ENCODE data around the gene LIM2. TPM values are rescaled to one million over a fixed set of nuclear protein-coding genes. Genes with fewer than 3 reads are reported as not detected.

The LIM2 gene
- total RNA-seq, 3 donors from 2014 or later (not counting 1 experiment from before 2014, with no cell fraction given) = 5.9 to 10.3 (median 8.5) TPM

DNA sequence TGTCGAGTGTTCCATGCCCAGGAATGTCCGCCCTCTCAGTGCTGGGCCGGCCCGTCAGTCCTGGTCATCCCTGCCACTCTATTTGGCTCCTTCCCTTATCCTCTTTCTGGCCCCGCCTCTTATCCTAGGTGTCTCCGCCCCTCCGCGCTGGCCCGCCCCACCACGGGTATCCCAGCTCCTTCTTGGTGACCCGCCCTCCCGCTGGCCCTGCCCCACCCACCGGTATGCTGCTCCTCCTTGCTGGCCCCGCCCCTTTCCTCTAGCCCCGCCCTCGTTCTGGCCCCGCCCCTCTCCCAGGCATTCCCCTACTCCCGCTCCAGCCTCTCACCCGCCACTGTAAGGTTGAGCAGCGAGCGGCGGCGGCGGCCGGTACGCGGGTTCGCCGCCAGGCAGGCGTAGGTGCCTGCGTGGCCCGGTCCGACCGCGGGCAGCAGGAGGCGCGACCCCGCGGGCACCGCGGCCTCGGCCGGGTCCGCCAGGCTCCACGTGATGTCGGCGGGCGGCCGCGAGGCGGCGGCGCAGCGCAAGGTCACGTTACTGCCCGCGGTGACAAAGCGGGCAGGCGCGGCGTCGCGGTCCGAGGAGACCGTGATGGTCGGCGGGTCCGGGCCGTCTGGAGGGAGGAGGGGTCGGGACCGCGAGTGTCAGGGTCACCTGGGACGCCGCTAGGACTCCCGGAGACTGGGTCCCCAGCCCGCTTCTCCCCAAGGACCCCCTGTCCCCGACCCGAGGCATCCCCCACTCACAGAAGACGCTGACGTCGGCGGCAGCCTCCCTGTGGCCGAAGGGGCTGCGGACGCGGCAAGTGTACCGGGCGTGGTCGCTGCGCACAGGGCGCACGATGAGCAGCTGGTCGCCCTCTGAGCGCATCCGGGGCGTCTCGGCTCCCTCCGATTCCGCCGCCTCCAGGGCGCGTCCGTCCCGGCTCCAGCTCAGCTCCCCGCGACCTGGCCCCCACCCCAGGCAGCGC, 47.8 kb downstream of the LIM2 start:
- H3K36me3 Mint-ChIP-seq = no peaks in the 10 kb centered on the region
- H3K9me3 ChIP-seq (ENCODE audit: control insufficient read depth, insufficient read depth, low read length) = no peaks in the 10 kb centered on the region
- H3K27ac Mint-ChIP-seq = peak overlapping the region; percentile 14 to 87
- peak; percentile 70 to 90 for DNase-seq
- H3K9me3 Mint-ChIP-seq = no peaks in the 10 kb centered on the region
- WGBS (ENCODE audit: insufficient coverage) = 3% methylated on average over 107 of the region's 107 CpGs
- H3K4me3 Mint-ChIP-seq = peak overlapping the region; percentile 87
- H3K27ac ChIP-seq (ENCODE audit: low read length) = peak overlapping the region; percentile 30
- peak overlapping the region; percentile 47 for H3K4me3 ChIP-seq (ENCODE audit: low read length)
- peaks cover 0 to 11% of the 10 kb centered on the region in 2 donors for H3K27me3 Mint-ChIP-seq (ENCODE audit: low read depth in 2 of 2)
- H3K36me3 ChIP-seq (ENCODE audit: control insufficient read depth, insufficient read depth, low read length) = no peaks in the 10 kb centered on the region
- H3K4me1 ChIP-seq (ENCODE audit: control insufficient read depth, insufficient read depth, low read length) = peaks cover 30% of the 10 kb centered on the region
- intact Hi-C loops (cut with micrococcal nuclease) = loop anchor here (1.0 to 2.0 kb wide), 3 partner anchors 27 to 101 kb away; partner anchors contain the start of gene ETFB
- H3K4me1 Mint-ChIP-seq = peaks cover 8 to 26% of the 10 kb centered on the region in 2 donors
- TF ChIP-seq, protein P1, sequence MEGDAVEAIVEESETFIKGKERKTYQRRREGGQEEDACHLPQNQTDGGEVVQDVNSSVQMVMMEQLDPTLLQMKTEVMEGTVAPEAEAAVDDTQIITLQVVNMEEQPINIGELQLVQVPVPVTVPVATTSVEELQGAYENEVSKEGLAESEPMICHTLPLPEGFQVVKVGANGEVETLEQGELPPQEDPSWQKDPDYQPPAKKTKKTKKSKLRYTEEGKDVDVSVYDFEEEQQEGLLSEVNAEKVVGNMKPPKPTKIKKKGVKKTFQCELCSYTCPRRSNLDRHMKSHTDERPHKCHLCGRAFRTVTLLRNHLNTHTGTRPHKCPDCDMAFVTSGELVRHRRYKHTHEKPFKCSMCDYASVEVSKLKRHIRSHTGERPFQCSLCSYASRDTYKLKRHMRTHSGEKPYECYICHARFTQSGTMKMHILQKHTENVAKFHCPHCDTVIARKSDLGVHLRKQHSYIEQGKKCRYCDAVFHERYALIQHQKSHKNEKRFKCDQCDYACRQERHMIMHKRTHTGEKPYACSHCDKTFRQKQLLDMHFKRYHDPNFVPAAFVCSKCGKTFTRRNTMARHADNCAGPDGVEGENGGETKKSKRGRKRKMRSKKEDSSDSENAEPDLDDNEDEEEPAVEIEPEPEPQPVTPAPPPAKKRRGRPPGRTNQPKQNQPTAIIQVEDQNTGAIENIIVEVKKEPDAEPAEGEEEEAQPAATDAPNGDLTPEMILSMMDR (IDR thresholded peaks at IDR 0.05) = no peak
- H3K27me3 ChIP-seq (ENCODE audit: control insufficient read depth, insufficient read depth, low read length) = no peaks in the 10 kb centered on the region
- peak; percentile 71 to 85 (median 75) for ATAC-seq

DNA sequence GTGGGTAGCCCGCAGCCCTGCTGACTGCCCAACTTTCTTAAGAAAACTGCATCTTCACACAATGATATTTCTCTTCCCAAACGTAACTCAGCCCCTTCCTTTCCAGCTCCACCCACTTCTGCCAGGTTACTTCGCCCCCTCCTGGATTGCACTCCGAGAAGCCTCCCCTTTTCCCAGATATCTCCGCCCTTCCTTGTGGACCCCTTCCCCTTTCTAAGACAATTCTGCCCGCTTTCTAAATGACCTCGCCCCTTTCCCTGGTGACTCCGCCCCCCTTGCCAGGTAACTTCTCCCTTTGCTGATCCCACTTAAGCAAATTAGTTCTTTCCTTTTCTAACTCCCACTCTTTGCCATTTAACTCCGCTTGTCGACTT, 48.5 kb downstream of the LIM2 start:
- DNase-seq (no peak), ATAC-seq (no peak)
- Histone ChIP-seq H3K27me3 (ENCODE audit: control insufficient read depth, insufficient read depth, low read length) (no peaks in the 10 kb centered on the region), H3K9me3 (ENCODE audit: control insufficient read depth, insufficient read depth, low read length) (no peaks in the 10 kb centered on the region), H3K36me3 (ENCODE audit: control insufficient read depth, insufficient read depth, low read length) (no peaks in the 10 kb centered on the region), H3K4me3 (ENCODE audit: low read length) (peak overlapping the region; percentile 47), H3K4me1 (ENCODE audit: control insufficient read depth, insufficient read depth, low read length) (peaks cover 27% of the 10 kb centered on the region), H3K27ac (ENCODE audit: low read length) (no peak overlapping the region)
- Mint-ChIP-seq H3K4me1 (peaks cover 8 to 26% of the 10 kb centered on the region in 2 donors), H3K4me3 (peak overlapping the region; percentile 87), H3K9me3 (no peaks in the 10 kb centered on the region), H3K27ac (peak overlapping the region; percentile 14 to 87), H3K36me3 (no peaks in the 10 kb centered on the region), H3K27me3 (ENCODE audit: low read depth in 2 of 2) (peaks cover 0 to 14% of the 10 kb centered on the region in 2 donors)
- WGBS (ENCODE audit: insufficient coverage) = under 1% methylated on average over 10 of the region's 10 CpGs
- intact Hi-C loops (cut with micrococcal nuclease) = loop anchor here (1.0 to 2.0 kb wide), 3 partner anchors 28 to 102 kb away; partner anchors contain the start of gene ETFB
- TF ChIP-seq, protein P1 (IDR thresholded peaks at IDR 0.05) = no peak

DNA sequence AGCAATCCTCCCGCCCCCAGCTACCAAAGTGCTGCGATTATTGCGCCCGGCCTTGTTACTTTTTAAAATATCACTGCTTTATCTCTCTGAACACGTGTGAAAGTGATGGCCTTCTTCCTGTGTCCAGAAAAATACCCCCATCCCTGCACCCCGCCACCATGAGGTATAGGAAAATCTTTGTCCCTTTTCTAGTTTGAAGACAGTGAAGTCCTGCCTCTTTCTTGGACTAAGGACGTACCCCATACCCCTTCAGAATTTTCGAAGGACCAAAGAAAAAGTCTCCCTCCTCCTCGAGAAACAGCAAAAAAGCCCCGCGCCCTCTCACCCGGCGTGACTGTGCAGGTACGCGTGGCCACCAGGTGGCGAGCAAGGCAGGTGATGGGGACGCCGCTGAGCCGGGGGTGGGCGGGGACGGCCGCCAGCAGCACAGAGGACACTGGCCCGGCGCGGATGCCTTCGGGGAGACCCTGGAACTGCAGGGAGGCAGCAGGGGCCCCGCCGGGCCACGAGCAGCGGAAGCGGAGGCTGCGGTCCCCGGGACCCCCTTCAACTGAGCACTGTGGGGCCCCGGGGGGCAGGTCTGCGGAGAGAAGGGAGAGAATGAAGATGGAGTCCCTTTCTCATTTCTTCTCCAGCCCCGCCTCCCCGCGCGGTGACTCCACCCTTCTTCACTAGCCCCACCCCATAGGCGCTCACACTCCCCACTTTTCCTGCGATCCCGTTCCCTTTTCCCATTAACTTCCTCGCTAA, 49.0 kb downstream of the LIM2 start:
- Histone ChIP-seq H3K9me3 (ENCODE audit: control insufficient read depth, insufficient read depth, low read length) (no peaks in the 10 kb centered on the region), H3K4me1 (ENCODE audit: control insufficient read depth, insufficient read depth, low read length) (peaks cover 23% of the 10 kb centered on the region), H3K27ac (ENCODE audit: low read length) (no peak overlapping the region), H3K27me3 (ENCODE audit: control insufficient read depth, insufficient read depth, low read length) (no peaks in the 10 kb centered on the region), H3K36me3 (ENCODE audit: control insufficient read depth, insufficient read depth, low read length) (no peaks in the 10 kb centered on the region), H3K4me3 (ENCODE audit: low read length) (peak overlapping the region; percentile 47)
- 2% methylated on average over 41 of the region's 43 CpGs for WGBS (ENCODE audit: insufficient coverage)
- Mint-ChIP-seq H3K36me3 (no peaks in the 10 kb centered on the region), H3K4me3 (peak overlapping the region; percentile 87), H3K9me3 (no peaks in the 10 kb centered on the region), H3K27ac (peak overlapping the region; percentile 14 to 87), H3K4me1 (peaks cover 8 to 26% of the 10 kb centered on the region in 2 donors), H3K27me3 (ENCODE audit: low read depth in 2 of 2) (peaks cover 0 to 16% of the 10 kb centered on the region in 2 donors)
- ATAC-seq (peak; percentile 81 to 87 (median 82)), DNase-seq (peak; percentile 86 to 92)
- intact Hi-C loops (cut with micrococcal nuclease) = loop anchor here (1.0 to 2.0 kb wide), 7 partner anchors 28 to 319 kb away; partner anchors contain the start of gene ETFB
- TF ChIP-seq, protein P1 (IDR thresholded peaks at IDR 0.05) = peak; percentile 95

Data from natural killer cell (primary cell).